SK-N-SH (cell line): ENCODE measurements around the gene GCLM.

Experiments
- CTCF ChIP-seq: fragments of 200-600 bp; sonication (generic); IDR thresholded peaks from 2 replicates; pipeline ENCODE4 v1.6.1; 2017; ENCODE audit warnings: antibody characterized with exemption, mild to moderate bottlenecking, moderate library complexity
- MAX ChIP-seq: IDR thresholded peaks from 2 replicates; pipeline ENCODE4 v1.4.0; 2012; ENCODE audit warnings: low read depth
- SMC3 ChIP-seq: IDR thresholded peaks from 2 replicates; pipeline ENCODE4 v1.6.1; 2012; ENCODE audit warnings: low read depth, low read length, improper control_type of control experiment
- TEAD4 ChIP-seq: IDR thresholded peaks from 2 replicates; pipeline ENCODE4 v1.4.0; 2012; ENCODE audit warnings: mild to moderate bottlenecking, borderline replicate concordance; ENCODE audit not compliant: insufficient read depth

GRCh38 chr1:93853940-93854339 lies 55.3 kb downstream of the GCLM start:
- TF ChIP-seq SMC3 (no peak), TEAD4 (no peak), MAX (no peak), CTCF (no peak)
